ENCODE measurements around the gene BCL2A1.
"Not testable (repeated sequence)": the region's sequence is repeated elsewhere in the genome, so short reads cannot be mapped to it uniquely, and the experiment has no call there.

The BCL2A1 gene

DNA sequence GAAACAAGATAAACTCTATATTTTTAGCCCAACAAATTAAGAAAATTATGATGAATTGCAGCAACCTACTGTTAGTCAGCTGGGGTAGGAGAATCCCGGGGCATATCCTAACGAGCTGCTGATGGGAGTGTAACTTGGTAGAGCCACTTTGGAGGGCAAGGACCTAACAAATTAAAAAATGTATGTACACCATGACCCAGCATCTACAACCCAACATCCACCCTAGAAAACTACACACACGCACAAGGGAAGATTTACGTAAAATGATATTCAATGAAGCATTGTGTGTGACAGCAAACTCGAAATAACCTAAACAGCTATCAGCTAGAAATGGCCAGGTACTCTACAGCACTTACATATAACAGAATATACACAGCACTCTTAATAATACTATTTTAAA lies 1.9 kb downstream of the BCL2A1 start:
- in situ Hi-C loops (cut with HindIII; ENCODE audit: low sequenced_read_pairs), result no loop called here
- DNase-seq (ENCODE audit: low read depth, low spot score), result no peak
- H3K4me3 ChIP-seq (ENCODE audit: low read depth, low read length), result no peak overlapping the region
- TF ChIP-seq, protein P1, sequence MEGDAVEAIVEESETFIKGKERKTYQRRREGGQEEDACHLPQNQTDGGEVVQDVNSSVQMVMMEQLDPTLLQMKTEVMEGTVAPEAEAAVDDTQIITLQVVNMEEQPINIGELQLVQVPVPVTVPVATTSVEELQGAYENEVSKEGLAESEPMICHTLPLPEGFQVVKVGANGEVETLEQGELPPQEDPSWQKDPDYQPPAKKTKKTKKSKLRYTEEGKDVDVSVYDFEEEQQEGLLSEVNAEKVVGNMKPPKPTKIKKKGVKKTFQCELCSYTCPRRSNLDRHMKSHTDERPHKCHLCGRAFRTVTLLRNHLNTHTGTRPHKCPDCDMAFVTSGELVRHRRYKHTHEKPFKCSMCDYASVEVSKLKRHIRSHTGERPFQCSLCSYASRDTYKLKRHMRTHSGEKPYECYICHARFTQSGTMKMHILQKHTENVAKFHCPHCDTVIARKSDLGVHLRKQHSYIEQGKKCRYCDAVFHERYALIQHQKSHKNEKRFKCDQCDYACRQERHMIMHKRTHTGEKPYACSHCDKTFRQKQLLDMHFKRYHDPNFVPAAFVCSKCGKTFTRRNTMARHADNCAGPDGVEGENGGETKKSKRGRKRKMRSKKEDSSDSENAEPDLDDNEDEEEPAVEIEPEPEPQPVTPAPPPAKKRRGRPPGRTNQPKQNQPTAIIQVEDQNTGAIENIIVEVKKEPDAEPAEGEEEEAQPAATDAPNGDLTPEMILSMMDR (IDR thresholded peaks at IDR 0.05; ENCODE audit: low read depth, low read length), result no peak

DNA sequence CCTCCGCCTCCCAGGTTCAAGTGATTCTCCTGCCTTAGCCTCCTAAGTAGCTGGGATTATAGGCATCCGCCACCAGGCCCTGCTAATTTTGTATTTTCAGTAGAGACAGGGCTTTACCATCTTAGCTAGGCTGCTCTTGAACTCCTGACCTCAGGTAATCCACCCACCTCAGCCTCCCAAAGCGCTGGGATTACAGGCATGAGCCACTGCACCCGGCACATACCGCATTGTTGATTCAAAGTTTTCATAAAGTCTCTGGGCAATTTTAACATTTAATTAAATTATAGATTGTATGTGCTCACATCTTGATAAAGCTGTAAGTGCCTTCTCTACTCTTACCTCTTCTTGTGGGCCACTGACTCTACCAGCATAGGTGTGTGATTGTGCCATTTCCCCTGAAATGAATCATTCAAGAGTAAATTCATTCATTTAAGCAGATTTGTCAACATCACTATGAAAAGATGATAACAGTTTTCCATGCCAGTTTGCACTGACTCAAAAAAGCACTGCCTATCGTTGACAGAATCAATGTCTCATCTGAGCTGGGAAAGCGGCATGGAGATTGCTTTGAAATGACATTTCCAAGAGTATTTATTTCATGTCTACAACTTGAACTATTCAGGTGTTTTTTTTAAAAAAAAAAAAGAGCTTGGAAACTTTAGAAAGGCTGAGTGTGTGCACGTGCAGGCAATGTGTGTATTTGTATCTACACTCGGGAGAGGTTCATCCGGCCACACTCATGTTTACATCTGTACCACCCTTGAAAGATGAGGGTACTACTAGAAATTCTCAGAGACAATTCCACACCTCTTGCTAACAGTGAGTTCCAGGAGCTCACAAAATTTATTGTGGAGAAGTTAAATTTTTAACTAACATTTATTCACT lies 3.5 kb downstream of the BCL2A1 start:
- no peak overlapping the region for H3K4me3 ChIP-seq (ENCODE audit: low read depth, low read length)
- in situ Hi-C loops (cut with HindIII; ENCODE audit: low sequenced_read_pairs), result no loop called here
- TF ChIP-seq, protein P1 (IDR thresholded peaks at IDR 0.05; ENCODE audit: low read depth, low read length), result no peak
- no peak for DNase-seq (ENCODE audit: low read depth, low spot score)

DNA sequence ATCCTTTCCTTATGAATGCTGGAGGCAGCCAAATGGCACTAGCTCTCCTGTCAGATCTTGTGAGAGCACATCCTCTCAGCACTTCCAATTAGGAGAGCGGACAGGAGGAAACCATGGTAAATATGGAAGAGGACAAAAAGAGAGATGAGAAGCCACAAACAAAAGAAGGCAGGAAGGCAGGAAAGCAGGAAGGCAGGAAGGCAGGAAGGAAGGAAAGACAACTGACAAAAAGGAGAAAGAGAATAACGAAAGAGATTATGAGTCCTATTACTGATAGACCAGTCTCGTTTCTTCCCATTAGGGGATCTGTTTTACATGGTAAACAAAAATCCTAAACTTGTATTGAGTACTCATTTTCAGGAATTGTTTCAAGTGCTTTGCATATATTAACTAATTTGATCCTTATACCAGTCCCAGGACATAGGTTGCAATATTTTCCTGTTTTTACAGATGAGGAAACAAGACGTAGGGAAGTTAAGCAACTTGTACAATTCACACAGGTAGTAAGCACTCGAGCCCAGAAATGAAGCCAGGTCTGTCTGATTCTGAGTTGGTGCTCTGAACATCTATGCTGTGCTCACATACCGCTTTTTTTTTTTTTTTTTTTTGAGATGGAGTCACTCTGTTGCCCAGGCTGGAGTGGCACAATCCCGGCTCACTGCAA lies 4.2 kb downstream of the BCL2A1 start:
- DNase-seq (ENCODE audit: low read depth, low spot score), result no peak
- in situ Hi-C loops (cut with HindIII; ENCODE audit: low sequenced_read_pairs), result no loop called here
- TF ChIP-seq, protein P1 (IDR thresholded peaks at IDR 0.05; ENCODE audit: low read depth, low read length), result no peak
- H3K4me3 ChIP-seq (ENCODE audit: low read depth, low read length), result no peak overlapping the region

DNA sequence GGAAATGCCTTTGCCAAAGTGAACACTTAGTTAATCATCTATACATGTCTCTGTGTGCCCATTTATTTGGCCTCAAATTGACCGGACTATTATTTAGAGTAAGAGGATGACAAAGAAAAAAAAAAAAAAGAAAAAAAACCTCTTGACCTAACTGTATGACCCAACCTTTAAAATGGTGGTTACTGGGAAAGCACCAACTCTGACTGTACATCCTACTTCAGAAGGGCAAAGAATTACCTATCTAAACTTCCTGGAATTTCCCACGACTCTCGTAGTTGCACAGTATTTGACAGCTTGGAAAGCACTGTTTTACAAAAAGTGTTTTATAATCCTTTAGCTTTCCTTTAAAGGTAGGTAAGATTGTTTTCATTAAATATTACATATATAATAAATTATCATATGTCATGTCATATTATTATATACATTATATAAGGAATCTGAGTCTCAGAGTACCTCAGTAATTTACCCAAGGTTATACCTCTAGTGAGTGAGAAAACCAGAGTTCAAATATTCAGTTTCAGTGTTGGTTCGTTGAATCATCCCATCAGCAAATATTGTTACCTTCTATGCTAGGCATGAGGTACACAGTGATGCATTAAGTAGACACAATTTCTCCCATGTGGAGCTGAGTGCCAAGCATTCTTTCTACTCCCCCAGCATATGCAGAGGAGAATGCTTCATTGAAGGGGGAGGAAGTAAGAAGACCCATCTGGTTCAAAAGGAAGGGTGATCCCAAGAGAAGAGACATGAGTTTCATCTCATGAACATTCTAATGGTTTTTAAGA lies 5.0 kb downstream of the BCL2A1 start:
- TF ChIP-seq, protein P1 (IDR thresholded peaks at IDR 0.05; ENCODE audit: low read depth, low read length), result no peak
- no peak overlapping the region for H3K4me3 ChIP-seq (ENCODE audit: low read depth, low read length)
- DNase-seq (ENCODE audit: low read depth, low spot score), result no peak
- in situ Hi-C loops (cut with HindIII; ENCODE audit: low sequenced_read_pairs), result no loop called here

GRCh38 chr15:79964232-79964805 lies 6.7 kb downstream of the BCL2A1 start:
- DNase-seq (ENCODE audit: low read depth, low spot score), result no peak
- TF ChIP-seq, protein P1 (IDR thresholded peaks at IDR 0.05; ENCODE audit: low read depth, low read length), result no peak
- in situ Hi-C loops (cut with HindIII; ENCODE audit: low sequenced_read_pairs), result no loop called here
- no peak overlapping the region for H3K4me3 ChIP-seq (ENCODE audit: low read depth, low read length)

DNA sequence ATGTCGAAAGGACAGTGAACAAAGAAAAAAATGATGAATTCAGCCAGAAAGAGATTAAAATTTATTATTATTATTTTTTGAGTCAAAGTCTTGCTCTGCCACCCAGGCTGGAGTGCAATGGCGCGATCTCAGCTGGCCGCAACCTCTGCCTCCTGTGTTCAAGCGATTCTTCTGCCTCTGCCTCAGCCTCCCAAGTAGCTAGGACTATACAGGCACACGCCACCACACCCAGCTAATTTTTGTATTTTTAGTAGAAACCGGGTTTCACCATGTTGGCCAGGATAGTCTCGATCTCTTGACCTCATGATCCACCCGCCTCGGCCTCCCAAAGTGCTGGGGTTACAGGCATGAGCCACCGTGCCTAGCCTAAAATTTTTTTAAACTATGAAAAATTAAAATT lies 8.1 kb downstream of the BCL2A1 start:
- in situ Hi-C loops (cut with HindIII; ENCODE audit: low sequenced_read_pairs); DNase-seq (ENCODE audit: low read depth, low spot score); H3K4me3 ChIP-seq (ENCODE audit: low read depth, low read length): not testable (repeated sequence)
